Esophagus (tissue), 2 donors: ENCODE data around the gene DDTL. TPM values are rescaled to one million over a fixed set of nuclear protein-coding genes. Genes with fewer than 3 reads are reported as not detected.
A peak's percentile ranks its signal among the peaks of the same experiment; 100 is the strongest.

ENCODE experiments used
- H3K27ac ChIP-seq, 2 donors: one replicate each; pipeline ENCODE4 v1.5.1; 2013; ENCODE audit warnings: low read depth in 2 of 2, mild to moderate bottlenecking in 2 of 2, inconsistent platforms in 1 of 2, low read length in 1 of 2, moderate library complexity in 1 of 2
- H3K27me3 ChIP-seq, 2 donors: one replicate each; pipeline ENCODE4 v1.6.1; 2013; ENCODE audit warnings: low read length in 2 of 2, control low read depth in 1 of 2, mild to moderate bottlenecking in 1 of 2; ENCODE audit not compliant: insufficient read depth in 2 of 2, control insufficient read depth in 1 of 2
- H3K36me3 ChIP-seq, 2 donors: one replicate each; pipeline ENCODE4 v1.6.1; 2013; ENCODE audit warnings: low read length in 1 of 2; ENCODE audit not compliant: control insufficient read depth in 2 of 2, insufficient read depth in 2 of 2
- H3K4me1 ChIP-seq, 2 donors: one replicate each; pipeline ENCODE4 v1.6.1; 2013; ENCODE audit warnings: low read length in 1 of 2; ENCODE audit not compliant: control insufficient read depth in 2 of 2, insufficient read depth in 2 of 2
- H3K4me3 ChIP-seq, 2 donors: one replicate each; pipeline ENCODE4 v1.5.1; 2013; ENCODE audit warnings: low read length in 2 of 2, mild to moderate bottlenecking in 2 of 2, low read depth in 1 of 2, moderate library complexity in 1 of 2
- H3K9me3 ChIP-seq, 2 donors: one replicate each; pipeline ENCODE4 v1.6.1; 2013; ENCODE audit warnings: mild to moderate bottlenecking in 2 of 2, low read depth in 1 of 2, low read length in 1 of 2, moderate library complexity in 1 of 2; ENCODE audit not compliant: control insufficient read depth in 2 of 2, insufficient read depth in 1 of 2
- WGBS, 2 donors: extraction: QIAGEN DNeasy Blood & Tissue Kit; methylation state at CpG; one replicate each; pipeline ENCODE4 v1.1.7; 2013; 5-methylcytosine and 5-hydroxymethylcytosine counted together
- polyA plus RNA-seq, 2 donors: library from polyadenylated mRNA; stranded (reverse); fragments of 200-250 nt; gene quantifications; one replicate each; pipeline ENCODE4 v1.2.3, GENCODE V29; 2013
- donor health status: healthy with polysubstance abuse.
- donor health status: Bipolar disorder and iron deficiency.

DDTL gene
- polyA plus RNA-seq, 2 donors = 1.4 TPM

GRCh38 chr22:24009227-24010017 is 42.7 kb downstream of the DDTL start:
- H3K9me3 ChIP-seq = no peaks in the 10 kb centered on the region
- no peaks in the 10 kb centered on the region for H3K36me3 ChIP-seq
- peaks cover 0 to 2% of the 10 kb centered on the region in 2 donors for H3K4me1 ChIP-seq
- no peaks in the 10 kb centered on the region for H3K27me3 ChIP-seq
- H3K27ac ChIP-seq = no peak overlapping the region
- no peak overlapping the region for H3K4me3 ChIP-seq
- 82 to 85% methylated on average over 7 of the region's 7 CpGs for WGBS, 2 donors

- Histone ChIP-seq H3K27me3 (no peaks in the 10 kb centered on the region), H3K36me3 (no peaks in the 10 kb centered on the region), H3K9me3 (no peaks in the 10 kb centered on the region), H3K27ac (no peak overlapping the region), H3K4me3 (no peak overlapping the region), H3K4me1 (peaks cover 0 to 2% of the 10 kb centered on the region in 2 donors)
- WGBS, 2 donors = 93 to 95% methylated on average over 2 of the region's 2 CpGs
Observed at GRCh38 chr22:24010018-24010391, 43.3 kb downstream of the DDTL start.

- Histone ChIP-seq H3K27me3 (no peaks in the 10 kb centered on the region), H3K9me3 (no peaks in the 10 kb centered on the region), H3K27ac (peak overlapping the region; percentile 54 to 77), H3K4me1 (peaks cover 0 to 2% of the 10 kb centered on the region in 2 donors), H3K4me3 (peak overlapping the region; percentile 66 to 90), H3K36me3 (no peaks in the 10 kb centered on the region)
- 1% methylated on average over 10 of the region's 10 CpGs for WGBS, 2 donors
Observed at GRCh38 chr22:24011735-24012068, 45.0 kb downstream of the DDTL start.

GRCh38 chr22:24016156-24016555 is 49.5 kb downstream of the DDTL start:
- Histone ChIP-seq H3K36me3 (no peaks in the 10 kb centered on the region), H3K27me3 (no peaks in the 10 kb centered on the region), H3K27ac (no peak overlapping the region), H3K4me1 (peaks cover 0 to 2% of the 10 kb centered on the region in 2 donors), H3K4me3 (no peak overlapping the region), H3K9me3 (no peaks in the 10 kb centered on the region)
- WGBS, 2 donors = 97 to 100% methylated on average over 1 of the region's 1 CpG

GRCh38 chr22:24021304-24021703 is 54.6 kb downstream of the DDTL start:
- Histone ChIP-seq H3K9me3 (no peaks in the 10 kb centered on the region), H3K4me1 (no peaks in the 10 kb centered on the region), H3K27ac (no peak overlapping the region), H3K36me3 (no peaks in the 10 kb centered on the region), H3K27me3 (no peaks in the 10 kb centered on the region), H3K4me3 (no peak overlapping the region)
- 94 to 99% methylated on average over 3 of the region's 3 CpGs for WGBS, 2 donors

Other genes starting within 250 kb of the DDTL start
- gene ZNF70, start 215.8 kb upstream of the DDTL start, polyA plus RNA-seq = under 1 TPM; 0.40 to 0.92 TPM
- gene VPREB3, start 212.5 kb upstream of the DDTL start, polyA plus RNA-seq = under 1 TPM; 0.45 to 0.98 TPM
- under 1 TPM in 1 of 2 donors, not detected in 1; 0.14 TPM for gene C22orf15, start 203.9 kb upstream of the DDTL start, polyA plus RNA-seq
- gene CHCHD10, start 198.9 kb upstream of the DDTL start, polyA plus RNA-seq = 100 to 1,000 TPM; 115 to 191 TPM
- gene MMP11, start 194.0 kb upstream of the DDTL start, polyA plus RNA-seq = under 1 TPM; 0.49 to 0.53 TPM
- 10 to 100 TPM; 32.1 to 51.6 TPM for gene SMARCB1, start 179.9 kb upstream of the DDTL start, polyA plus RNA-seq
- gene DERL3, start 127.9 kb upstream of the DDTL start, polyA plus RNA-seq = 1 to 10 TPM in 1 of 2 donors, under 1 TPM in 1; 0.58 to 1.1 TPM
- 1 to 10 TPM; 2.5 to 3.9 TPM for gene SLC2A11, start 109.0 kb upstream of the DDTL start, polyA plus RNA-seq
- 1,000 to 10,000 TPM in 1 of 2 donors, 100 to 1,000 TPM in 1; 706 to 1,271 TPM for gene MIF, start 72.5 kb upstream of the DDTL start, polyA plus RNA-seq
- gene GSTT2B, start 5.7 kb upstream of the DDTL start, polyA plus RNA-seq = 10 to 100 TPM in 1 of 2 donors, 1 to 10 TPM in 1; 2.8 to 74.1 TPM
- 100 to 1,000 TPM; 165 to 213 TPM for gene DDT, start 7.6 kb downstream of the DDTL start, polyA plus RNA-seq
- under 1 TPM; 0.11 to 0.92 TPM for gene GSTT2, start 13.2 kb downstream of the DDTL start, polyA plus RNA-seq
- not detected for gene GSTT4, start 38.6 kb downstream of the DDTL start, polyA plus RNA-seq
- gene CABIN1, start 44.4 kb downstream of the DDTL start, polyA plus RNA-seq = 10 to 100 TPM; 15.2 to 26.3 TPM
- gene SUSD2, start 214.6 kb downstream of the DDTL start, polyA plus RNA-seq = 1 to 10 TPM in 1 of 2 donors, under 1 TPM in 1; 0.73 to 1.4 TPM